ENCODE measurements around the gene CDYL2. TPM values are rescaled to one million over a fixed set of nuclear protein-coding genes. Genes with fewer than 3 reads are reported as not detected.

The CDYL2 gene
- total RNA-seq, 1 donor from 2014 or later: 1.8 TPM

DNA sequence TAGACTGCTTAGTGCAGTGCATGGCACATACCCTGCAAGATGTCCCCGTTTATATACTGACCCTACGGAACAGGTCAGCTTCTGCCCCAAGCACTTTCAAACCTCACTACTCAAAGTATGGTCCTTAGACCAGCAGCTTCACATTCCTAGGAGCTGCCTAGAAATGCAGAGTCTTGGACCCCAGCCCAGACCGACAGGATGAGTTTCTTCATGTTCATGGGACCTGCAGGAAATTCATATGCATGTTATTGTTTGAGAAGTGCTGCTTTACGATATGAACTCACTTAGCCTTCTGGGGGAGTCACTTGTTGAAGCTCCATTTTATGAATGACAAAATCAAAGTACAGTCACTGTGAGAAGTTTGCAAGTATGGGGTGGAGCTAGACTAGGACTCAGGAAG lies 181.0 kb downstream of the CDYL2 start:
- no peaks in the 10 kb centered on the region for H3K4me1 Mint-ChIP-seq (ENCODE audit: unreplicated experiment)
- H3K9me3 Mint-ChIP-seq (ENCODE audit: unreplicated experiment): peaks cover 15% of the 10 kb centered on the region
- TF ChIP-seq, protein P1, sequence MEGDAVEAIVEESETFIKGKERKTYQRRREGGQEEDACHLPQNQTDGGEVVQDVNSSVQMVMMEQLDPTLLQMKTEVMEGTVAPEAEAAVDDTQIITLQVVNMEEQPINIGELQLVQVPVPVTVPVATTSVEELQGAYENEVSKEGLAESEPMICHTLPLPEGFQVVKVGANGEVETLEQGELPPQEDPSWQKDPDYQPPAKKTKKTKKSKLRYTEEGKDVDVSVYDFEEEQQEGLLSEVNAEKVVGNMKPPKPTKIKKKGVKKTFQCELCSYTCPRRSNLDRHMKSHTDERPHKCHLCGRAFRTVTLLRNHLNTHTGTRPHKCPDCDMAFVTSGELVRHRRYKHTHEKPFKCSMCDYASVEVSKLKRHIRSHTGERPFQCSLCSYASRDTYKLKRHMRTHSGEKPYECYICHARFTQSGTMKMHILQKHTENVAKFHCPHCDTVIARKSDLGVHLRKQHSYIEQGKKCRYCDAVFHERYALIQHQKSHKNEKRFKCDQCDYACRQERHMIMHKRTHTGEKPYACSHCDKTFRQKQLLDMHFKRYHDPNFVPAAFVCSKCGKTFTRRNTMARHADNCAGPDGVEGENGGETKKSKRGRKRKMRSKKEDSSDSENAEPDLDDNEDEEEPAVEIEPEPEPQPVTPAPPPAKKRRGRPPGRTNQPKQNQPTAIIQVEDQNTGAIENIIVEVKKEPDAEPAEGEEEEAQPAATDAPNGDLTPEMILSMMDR (IDR thresholded peaks at IDR 0.05): no peak
- H3K36me3 Mint-ChIP-seq (ENCODE audit: unreplicated experiment): no peaks in the 10 kb centered on the region
- no peak overlapping the region for H3K27ac Mint-ChIP-seq (ENCODE audit: unreplicated experiment)
- no peak overlapping the region for H3K4me3 Mint-ChIP-seq (ENCODE audit: unreplicated experiment)
- H3K27me3 Mint-ChIP-seq (ENCODE audit: unreplicated experiment): no peaks in the 10 kb centered on the region
- DNase-seq (ENCODE audit: extremely low spot score, unreplicated experiment): no peak

GRCh38 chr16:80622007-80622406 lies 182.4 kb downstream of the CDYL2 start:
- peak; percentile 64 for DNase-seq (ENCODE audit: extremely low spot score, unreplicated experiment)
- Mint-ChIP-seq H3K27me3 (ENCODE audit: unreplicated experiment) (no peaks in the 10 kb centered on the region), H3K36me3 (ENCODE audit: unreplicated experiment) (no peaks in the 10 kb centered on the region), H3K27ac (ENCODE audit: unreplicated experiment) (no peak overlapping the region), H3K4me3 (ENCODE audit: unreplicated experiment) (no peak overlapping the region), H3K9me3 (ENCODE audit: unreplicated experiment) (peaks cover 17% of the 10 kb centered on the region), H3K4me1 (ENCODE audit: unreplicated experiment) (no peaks in the 10 kb centered on the region)
- TF ChIP-seq, protein P1 (IDR thresholded peaks at IDR 0.05): no peak

- H3K36me3 Mint-ChIP-seq (ENCODE audit: unreplicated experiment): no peaks in the 10 kb centered on the region
- no peak overlapping the region for H3K4me3 Mint-ChIP-seq (ENCODE audit: unreplicated experiment)
- H3K4me1 Mint-ChIP-seq (ENCODE audit: unreplicated experiment): no peaks in the 10 kb centered on the region
- H3K9me3 Mint-ChIP-seq (ENCODE audit: unreplicated experiment): peaks cover 23% of the 10 kb centered on the region
- no peak for DNase-seq (ENCODE audit: extremely low spot score, unreplicated experiment)
- H3K27ac Mint-ChIP-seq (ENCODE audit: unreplicated experiment): no peak overlapping the region
- H3K27me3 Mint-ChIP-seq (ENCODE audit: unreplicated experiment): no peaks in the 10 kb centered on the region
- TF ChIP-seq, protein P1 (IDR thresholded peaks at IDR 0.05): no peak
Measured at GRCh38 chr16:80620736-80621605, 183.4 kb downstream of the CDYL2 start.

GRCh38 chr16:80619824-80620223 lies 184.6 kb downstream of the CDYL2 start:
- peaks cover 18% of the 10 kb centered on the region for H3K9me3 Mint-ChIP-seq (ENCODE audit: unreplicated experiment)
- no peaks in the 10 kb centered on the region for H3K27me3 Mint-ChIP-seq (ENCODE audit: unreplicated experiment)
- no peaks in the 10 kb centered on the region for H3K4me1 Mint-ChIP-seq (ENCODE audit: unreplicated experiment)
- no peak for DNase-seq (ENCODE audit: extremely low spot score, unreplicated experiment)
- TF ChIP-seq, protein P1 (IDR thresholded peaks at IDR 0.05): no peak
- H3K4me3 Mint-ChIP-seq (ENCODE audit: unreplicated experiment): no peak overlapping the region
- H3K36me3 Mint-ChIP-seq (ENCODE audit: unreplicated experiment): no peaks in the 10 kb centered on the region
- H3K27ac Mint-ChIP-seq (ENCODE audit: unreplicated experiment): no peak overlapping the region

DNA sequence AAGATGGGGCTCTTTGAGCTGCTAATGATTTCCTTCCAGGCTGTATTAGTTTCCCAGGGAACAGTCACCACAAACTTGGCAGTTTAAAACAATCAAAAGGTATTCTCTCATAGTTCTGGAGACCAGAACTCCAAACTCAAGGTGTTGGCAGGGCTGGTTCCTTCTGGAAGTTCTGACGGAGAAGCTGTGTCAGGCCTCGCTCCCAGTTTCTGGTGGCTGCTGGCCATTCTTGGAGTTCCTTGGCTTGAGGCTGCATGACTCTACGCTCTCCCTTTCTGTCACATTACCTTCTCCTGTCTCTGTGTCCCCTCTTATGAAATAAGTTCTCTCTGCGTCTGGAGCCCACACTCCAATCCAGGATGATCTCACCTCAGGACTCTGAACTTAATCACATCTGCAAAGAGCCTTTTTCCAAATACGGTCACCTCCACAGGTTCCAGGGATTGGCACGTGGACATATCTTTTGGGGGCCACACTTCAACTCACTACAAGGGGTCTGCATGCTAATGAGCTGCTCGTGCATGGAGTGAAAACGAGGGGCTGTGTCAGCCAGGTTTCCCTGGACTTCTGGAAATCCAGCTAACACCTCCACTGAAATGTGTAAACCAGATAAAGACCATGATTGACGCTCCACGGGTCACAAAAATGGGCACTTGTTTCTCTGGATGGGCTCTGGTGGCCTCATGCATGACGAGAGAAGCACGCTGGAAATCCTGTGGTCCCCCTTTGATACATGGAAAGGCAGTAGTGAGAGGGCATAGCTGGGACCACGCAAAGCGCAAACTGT lies 185.3 kb downstream of the CDYL2 start:
- peak; percentile 56 for DNase-seq (ENCODE audit: extremely low spot score, unreplicated experiment)
- peaks cover 13% of the 10 kb centered on the region for H3K9me3 Mint-ChIP-seq (ENCODE audit: unreplicated experiment)
- H3K27me3 Mint-ChIP-seq (ENCODE audit: unreplicated experiment): no peaks in the 10 kb centered on the region
- H3K4me3 Mint-ChIP-seq (ENCODE audit: unreplicated experiment): no peak overlapping the region
- no peak overlapping the region for H3K27ac Mint-ChIP-seq (ENCODE audit: unreplicated experiment)
- TF ChIP-seq, protein P1 (IDR thresholded peaks at IDR 0.05): no peak
- H3K4me1 Mint-ChIP-seq (ENCODE audit: unreplicated experiment): no peaks in the 10 kb centered on the region
- no peaks in the 10 kb centered on the region for H3K36me3 Mint-ChIP-seq (ENCODE audit: unreplicated experiment)

All from osteocyte (in vitro differentiated cells).